C4-2B (cell line): ENCODE results near the gene DCDC2.

Source experiments
- H3K27ac ChIP-seq: fragments of 450-650 bp; 2 replicates; pipeline ENCODE4 v1.5.1; 2017
- ZFX ChIP-seq: fragments of 450-650 bp; IDR thresholded peaks from 2 replicates; pipeline ENCODE4 v1.6.1; 2017
- TF ChIP-seq, protein P1 (sequence below): fragments of 450-650 bp; conservative IDR thresholded peaks from 2 replicates; pipeline ENCODE4 v1.5.1; 2017; ENCODE audit warnings: mild to moderate bottlenecking

DCDC2 gene

DNA sequence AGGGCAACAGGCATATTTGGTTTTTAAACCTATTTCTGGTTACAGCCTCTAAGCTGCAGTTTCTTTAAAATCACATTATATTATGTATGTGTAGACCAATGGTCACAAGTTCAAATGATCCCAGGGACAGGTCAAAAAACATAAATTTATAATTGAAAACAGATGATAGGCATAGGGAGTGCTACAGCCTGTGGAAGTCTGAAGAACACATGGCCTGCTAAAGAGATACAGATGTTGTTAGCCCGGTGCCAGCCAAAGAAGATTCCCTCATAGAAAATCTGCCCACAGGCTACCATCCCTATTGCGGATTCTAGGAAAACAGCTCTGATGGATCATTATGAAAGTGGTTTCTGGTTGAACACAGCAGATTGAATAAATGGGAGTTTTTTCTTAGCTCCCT lies 166.5 kb downstream of the DCDC2 start:
- H3K27ac ChIP-seq, result no peak overlapping the region
- TF ChIP-seq, protein P1, sequence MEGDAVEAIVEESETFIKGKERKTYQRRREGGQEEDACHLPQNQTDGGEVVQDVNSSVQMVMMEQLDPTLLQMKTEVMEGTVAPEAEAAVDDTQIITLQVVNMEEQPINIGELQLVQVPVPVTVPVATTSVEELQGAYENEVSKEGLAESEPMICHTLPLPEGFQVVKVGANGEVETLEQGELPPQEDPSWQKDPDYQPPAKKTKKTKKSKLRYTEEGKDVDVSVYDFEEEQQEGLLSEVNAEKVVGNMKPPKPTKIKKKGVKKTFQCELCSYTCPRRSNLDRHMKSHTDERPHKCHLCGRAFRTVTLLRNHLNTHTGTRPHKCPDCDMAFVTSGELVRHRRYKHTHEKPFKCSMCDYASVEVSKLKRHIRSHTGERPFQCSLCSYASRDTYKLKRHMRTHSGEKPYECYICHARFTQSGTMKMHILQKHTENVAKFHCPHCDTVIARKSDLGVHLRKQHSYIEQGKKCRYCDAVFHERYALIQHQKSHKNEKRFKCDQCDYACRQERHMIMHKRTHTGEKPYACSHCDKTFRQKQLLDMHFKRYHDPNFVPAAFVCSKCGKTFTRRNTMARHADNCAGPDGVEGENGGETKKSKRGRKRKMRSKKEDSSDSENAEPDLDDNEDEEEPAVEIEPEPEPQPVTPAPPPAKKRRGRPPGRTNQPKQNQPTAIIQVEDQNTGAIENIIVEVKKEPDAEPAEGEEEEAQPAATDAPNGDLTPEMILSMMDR, result no peak
- no peak for TF ChIP-seq ZFX

DNA sequence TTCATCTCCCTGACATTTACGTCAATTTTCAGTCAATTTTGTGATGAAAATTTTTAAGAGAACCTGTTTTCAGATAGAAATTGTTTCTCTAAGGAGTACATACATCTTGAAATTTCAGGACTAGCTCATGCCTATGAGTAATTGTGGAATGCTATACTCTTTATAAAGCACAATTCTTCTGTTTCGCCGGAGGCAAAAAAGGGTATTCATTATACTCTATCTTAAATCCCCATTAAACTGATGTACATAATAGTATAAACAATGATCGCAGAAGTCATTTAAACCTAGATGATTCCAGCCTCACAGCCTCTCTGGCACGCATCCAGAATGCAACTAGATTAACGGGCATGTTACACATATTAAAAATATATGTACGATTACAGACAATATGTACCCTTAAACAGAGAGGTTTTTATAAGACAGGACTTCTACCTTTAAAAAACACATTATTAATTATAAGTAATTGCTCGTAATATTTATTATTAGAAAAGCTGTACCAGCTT lies 169.2 kb downstream of the DCDC2 start:
- no peak overlapping the region for H3K27ac ChIP-seq
- TF ChIP-seq ZFX, result no peak
- TF ChIP-seq, protein P1, result no peak

DNA sequence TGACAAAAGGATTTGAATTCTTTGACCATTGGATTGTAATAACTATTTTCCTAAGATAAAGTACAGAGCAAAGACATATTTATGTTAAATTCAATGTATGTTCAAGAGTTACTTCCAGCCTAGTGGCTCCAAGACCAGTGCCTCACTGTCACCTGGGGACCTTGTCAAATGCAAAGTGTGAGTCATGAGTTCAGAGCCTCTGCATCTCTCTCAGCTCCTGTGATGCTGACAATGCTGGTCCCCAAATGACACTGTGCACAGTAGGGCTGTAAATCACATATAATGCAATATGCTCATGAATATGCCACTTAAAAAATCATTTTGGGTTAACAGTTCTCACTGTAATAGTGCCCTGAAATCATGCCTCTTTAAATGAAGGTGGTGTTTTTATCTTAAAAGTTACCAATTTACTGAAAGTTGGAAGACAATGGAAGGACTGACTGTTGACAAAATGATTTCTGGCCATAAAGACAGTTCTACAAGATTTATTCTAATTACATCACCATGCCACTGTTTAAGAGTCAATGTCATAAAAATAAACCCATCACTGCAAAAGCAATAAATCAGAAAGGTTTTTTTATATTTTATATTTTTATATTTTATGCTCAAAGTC lies 169.8 kb downstream of the DCDC2 start:
- no peak for TF ChIP-seq ZFX
- TF ChIP-seq, protein P1, result no peak

DNA sequence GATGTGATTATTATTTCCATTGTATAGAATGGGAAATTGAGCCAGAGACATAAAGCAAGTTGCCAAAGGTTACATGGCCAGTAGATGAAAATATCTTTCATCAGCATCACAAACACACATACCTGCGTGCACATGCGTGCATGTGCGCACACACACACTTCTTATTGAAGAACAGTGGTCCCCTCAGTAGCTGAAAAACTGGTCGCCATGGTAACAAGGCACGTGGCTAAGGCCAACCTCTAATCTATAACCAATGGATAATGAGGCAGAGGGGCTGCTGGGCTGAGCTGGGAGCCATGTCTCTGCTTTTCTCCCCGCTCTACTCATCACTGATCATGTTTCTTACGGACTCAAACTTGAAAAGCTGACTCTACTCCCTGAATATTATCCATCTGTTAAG lies 171.5 kb downstream of the DCDC2 start:
- TF ChIP-seq ZFX, result no peak
- TF ChIP-seq, protein P1, result no peak
- H3K27ac ChIP-seq, result no peak overlapping the region

More for the DNA sequence above, 169.8 kb downstream of the DCDC2 start:
- no peak overlapping the region for H3K27ac ChIP-seq

DNA sequence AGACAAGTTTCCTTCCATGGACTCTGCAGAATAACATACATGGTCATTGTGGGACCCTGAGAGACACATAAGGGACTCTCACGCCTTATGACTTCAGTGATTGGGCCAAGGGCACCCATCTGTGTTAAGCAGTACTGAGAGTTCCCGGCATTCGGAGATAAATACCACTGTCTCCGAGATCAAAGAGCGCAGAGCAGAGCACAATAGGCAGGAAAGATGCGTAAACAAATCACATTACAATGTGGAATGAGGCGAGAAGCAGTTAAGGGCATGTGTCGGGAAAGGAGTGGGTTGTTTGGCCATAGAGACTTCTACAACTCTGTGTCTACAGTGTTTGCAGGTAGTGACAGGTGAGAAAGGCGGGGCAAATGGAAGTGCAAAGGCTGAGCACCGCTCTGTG lies 174.3 kb downstream of the DCDC2 start:
- TF ChIP-seq ZFX, result no peak
- TF ChIP-seq, protein P1, result no peak
- no peak overlapping the region for H3K27ac ChIP-seq

DNA sequence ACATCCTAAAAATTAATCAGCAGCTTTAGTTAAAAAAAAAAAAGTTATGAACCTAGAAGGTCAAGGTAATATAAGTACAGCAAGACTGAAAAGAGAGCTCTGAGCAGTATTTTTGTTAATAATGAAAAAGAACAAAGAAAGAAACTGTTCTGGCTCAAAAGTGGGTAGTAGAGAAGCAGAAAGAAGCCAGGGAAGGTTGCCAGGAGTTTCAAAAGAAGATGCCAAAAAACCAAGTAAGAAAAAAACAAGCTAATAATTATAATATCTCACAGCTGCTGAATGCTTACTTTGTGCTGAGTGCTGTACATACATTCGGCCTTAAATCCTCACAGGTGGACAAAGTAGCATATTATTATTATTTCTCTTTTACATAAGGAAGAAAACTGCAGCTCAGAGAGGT lies 200.0 kb downstream of the DCDC2 start:
- no peak for TF ChIP-seq ZFX
- TF ChIP-seq, protein P1, result no peak
- H3K27ac ChIP-seq, result no peak overlapping the region

DNA sequence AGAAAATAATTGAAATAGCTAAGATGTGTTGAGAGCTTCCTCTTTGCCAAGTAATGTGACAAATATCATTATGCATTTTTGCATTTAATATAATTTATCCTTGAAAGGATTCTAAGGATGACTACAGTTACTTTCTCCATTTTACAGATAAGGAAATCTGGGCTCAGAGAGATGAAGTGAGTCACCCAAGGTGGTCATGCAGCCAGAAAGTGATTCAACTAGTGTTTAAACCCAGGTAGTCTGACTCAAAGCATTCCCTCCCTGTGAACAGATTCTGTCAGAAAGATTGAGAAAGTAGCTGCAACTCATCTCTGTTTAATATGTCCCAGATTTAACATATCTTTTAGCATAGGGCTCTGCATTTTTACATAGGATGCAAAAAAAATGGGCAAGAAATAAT lies 203.7 kb downstream of the DCDC2 start:
- no peak overlapping the region for H3K27ac ChIP-seq
- TF ChIP-seq, protein P1, result no peak
- TF ChIP-seq ZFX, result no peak
